A172 (cell line): Measurements from ENCODE around the gene ZNF444. TPM values are rescaled to one million over a fixed set of nuclear protein-coding genes. Genes with fewer than 3 reads are reported as not detected.
"Not testable (repeated sequence)": the region's sequence is repeated elsewhere in the genome, so short reads cannot be mapped to it uniquely, and the experiment has no call there.

Experiments used
- DNase-seq: peaks from one replicate; pipeline ENCODE4 v3.0.0-alpha.2; 2015; ENCODE audit warnings: low spot score
- total RNA-seq: library from RNA; depleted of rRNA; stranded (reverse); fragments of >200 nt; shearing (Covaris generic); gene quantifications from 2 replicates; pipeline ENCODE4 v1.2.3, GENCODE V29; 2014; rRNA removed

Gene ZNF444
- 27.5 and 29.4 TPM in 2 replicates for total RNA-seq

DNA sequence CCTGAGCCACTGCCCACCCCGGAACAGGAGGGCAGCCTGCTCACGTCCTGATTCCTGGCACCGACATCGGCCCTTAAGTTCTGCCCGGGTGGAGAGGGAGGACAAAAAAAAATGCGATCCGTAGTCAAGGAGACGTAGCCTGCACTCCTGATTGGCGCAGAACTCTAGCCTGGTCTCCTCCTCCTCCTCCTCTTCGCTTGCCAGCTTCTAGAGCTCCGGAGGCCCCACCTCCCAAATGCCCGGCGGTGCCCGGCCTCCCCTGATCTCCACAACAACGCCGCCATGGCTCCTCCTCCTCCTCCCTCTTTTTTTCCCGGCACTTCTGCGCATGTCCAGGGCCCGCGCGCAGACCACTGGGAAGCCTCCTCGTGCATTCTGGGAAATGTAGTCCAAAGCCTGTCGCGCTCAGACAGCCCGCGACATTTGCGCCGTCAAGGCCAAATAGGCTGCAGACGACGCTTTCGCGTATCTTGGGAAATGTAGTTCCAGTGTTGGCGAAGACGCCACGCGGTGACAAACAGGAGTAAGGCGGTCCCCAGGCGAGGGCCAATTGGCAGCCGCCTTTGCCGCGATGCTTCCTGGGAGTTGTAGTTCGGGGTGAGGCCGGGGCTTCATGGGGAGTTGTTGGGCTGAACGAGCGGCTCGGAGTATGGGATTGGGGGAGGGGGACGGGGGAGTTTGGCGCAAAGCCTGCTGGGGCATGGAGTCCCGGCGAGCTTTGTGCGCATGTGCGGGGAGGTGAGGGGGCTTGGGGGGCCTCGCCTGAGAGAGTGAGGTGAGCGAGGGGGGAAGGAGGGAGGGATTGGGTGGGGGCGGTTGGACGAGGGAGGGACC lies at the start of gene ZNF444:
Gene ZNF444 (plus strand): TSS at position 705 of the 834 bp plus-strand sequence. CDS start 5,625 bp downstream, outside the sequence.
- DNase-seq = peak; percentile 100

GRCh38 chr19:56091751-56092546 lies 49.1 kb upstream of the ZNF444 start:
- DNase-seq = no peak

- no peak for DNase-seq
Observed at GRCh38 chr19:56092685-56093631, 48.1 kb upstream of the ZNF444 start.

DNA sequence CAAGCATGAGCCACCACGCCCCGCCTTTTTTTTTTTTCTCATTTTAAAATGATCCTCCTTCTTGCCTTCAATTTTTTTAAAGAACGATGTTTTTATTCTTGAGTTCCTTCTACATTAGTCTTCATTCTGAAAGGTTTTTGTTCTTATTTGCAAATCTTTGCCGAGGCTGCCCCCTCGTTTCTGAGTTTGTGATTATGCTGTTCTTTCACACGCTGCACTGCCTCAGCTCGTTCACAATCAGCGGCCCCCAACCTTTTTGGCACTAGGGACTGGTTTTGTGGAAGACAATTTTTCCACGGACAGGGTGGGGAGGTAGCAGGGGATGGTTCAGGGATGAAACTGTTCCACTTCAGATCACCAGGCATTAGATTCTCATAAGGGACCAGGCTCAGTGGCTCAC lies 46.6 kb upstream of the ZNF444 start:
- DNase-seq = no peak

- no peak for DNase-seq
Observed at GRCh38 chr19:56096665-56097064, 44.4 kb upstream of the ZNF444 start.

- DNase-seq = no peak
Observed at GRCh38 chr19:56097306-56097705, 43.8 kb upstream of the ZNF444 start.

DNA sequence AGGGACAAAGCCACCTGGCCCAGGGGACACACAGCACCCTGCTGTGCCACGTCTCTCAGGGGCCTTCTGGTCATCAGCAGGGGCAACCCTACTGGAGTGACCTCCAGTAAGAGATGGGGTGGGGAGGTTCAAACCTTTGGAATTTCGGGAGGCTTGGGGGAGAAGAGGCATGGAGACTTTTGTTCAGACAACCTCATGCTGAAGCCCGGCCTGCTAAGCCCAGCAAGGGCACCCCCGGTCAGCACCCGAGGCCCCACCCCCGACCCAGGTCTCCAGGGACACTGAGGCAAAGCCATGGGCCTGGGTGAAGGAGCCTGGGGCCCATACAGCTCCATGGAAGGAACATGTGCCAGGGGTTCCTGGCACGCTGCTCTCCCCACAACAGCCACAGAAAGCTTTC lies 43.3 kb upstream of the ZNF444 start:
- no peak for DNase-seq

GRCh38 chr19:56098237-56098636 lies 42.9 kb upstream of the ZNF444 start:
- not testable (repeated sequence) for DNase-seq

DNA sequence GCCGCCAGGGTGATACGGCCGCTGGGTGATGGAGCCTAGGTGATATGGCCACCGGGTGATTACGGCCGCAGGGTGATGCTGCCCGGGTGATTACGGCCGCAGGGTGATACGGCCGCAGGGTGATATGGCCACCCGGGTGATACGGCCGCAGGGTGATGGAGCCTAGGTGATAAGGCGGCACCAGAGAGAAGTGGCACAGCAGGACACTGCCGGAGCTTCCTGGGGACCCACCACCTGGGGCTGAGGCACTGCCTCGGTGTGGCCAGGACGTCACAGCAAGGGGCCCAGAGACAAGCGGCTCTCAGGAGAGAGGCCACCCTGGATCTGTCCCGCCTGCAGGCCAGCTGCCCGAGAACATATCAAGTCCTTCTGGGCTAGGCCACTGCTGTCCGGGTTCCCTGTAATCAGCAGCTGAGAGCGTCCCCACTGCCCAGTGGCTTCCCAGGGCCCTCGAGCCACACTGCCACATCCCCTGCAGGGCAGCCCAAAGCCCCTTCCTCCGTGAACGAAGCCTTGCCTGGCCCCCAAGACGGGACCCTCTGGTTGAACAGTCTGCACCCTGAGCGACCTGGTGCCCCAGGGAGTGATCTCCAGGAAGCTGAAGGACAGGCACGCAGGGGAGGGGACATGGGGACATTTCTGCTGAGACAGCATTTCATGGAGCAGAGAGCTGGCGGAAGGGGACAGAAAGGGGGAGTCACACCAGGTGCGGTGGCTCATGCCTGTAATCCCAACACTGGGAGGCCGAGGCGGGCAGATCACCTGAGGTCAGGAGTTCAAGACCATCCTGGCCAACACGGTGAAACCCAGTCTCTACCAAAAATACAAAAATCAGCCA lies 42.1 kb upstream of the ZNF444 start:
- DNase-seq = no peak

DNA sequence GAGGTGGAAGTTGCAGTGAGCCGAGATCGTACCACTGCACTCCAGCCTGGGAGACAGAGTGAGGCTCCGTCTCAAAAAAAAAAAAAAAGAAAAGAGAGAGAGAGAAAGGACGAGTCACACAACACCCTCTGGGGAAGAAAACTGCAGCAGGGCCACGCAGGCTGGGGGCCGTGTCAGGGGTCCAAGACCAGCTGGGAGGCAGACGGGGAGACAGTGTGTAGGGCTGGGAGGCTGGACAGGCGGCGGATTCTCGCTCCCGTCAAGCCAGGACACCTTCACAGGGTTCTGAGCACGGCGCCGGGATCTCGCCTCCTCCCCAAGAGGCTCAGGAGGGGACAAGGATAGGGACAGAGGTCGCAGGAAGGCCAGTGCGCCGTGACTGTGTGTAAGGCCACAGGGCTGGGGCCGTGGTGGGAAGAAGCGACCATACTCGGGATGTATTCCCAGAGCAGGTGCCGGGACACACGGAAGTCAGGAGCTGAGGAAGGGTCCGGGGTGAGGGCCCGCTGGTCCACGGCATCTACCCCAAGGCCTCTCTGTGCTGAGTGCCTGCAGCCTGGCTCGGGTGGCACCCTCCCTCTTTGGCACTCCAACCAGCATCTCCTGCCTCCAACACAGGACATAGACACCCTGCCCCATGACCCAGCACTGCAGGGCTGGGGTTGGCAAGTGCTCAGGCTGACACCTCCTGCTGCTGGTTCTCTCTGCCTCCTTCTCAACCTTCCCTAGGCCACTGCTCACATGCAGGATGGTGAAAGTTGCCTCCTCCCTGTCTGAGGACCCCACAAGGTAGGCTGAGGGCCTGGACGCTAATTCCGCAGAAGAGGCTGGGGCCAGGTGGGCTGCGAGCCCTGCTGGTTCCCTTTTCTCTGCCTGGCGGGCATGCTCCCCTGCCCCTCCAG lies 41.2 kb upstream of the ZNF444 start:
- no peak for DNase-seq

DNA sequence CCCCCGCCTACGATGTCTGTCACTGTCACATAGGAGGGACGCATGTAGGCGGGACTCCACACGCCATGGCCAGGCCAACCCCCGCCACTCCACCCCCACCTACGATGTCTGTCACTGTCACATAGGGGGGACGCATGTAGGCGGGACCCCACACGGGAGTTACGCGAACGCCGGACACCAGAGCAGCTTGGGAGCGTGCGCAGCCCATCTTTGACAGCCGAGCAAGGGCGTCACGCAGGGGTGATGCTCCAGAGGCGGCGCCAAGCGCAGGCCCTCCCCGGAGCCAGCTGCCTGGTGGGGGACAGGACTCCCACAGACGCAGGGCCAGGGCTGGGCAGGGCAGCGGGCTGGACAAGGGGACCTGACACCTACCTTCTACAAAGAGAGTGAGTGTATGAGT lies 40.0 kb upstream of the ZNF444 start:
- DNase-seq = no peak

DNA sequence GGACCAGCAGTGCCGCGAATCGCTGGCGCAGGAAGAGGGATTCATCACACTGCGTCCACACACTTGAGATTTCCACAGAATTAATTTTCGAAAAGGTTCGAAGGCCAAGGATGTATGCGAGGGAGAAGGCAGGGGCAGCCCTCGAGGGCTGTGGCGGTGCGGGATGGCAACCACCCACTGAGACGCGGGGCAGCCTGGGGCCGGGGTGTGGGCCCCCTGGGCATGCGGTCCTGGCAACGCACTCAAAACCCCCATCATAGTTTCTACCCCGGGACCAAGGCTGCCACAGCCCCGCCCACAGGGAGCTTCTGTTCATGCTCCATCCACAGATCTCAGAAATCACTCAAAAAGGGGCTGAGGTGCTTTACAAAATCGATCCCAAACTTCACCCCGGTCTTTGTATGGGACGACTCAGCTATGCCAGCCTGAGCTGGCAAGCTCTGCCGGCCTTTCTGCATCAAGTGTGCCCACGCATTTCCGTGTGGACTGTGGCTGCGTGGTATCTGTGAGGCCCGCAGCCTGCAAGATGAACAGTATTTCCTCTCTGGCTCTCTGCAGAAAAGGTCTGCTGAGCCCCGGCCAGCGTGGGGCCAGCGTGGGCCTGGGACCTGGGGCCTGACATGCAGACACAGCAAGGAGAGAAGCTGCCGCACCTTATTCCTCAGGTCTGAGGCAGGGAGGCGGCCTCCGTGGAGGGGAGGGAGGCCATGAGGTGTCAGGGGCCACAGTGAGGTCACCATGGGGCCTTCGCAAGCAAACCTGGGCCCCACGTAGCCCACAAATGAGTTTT lies 39.1 kb upstream of the ZNF444 start:
- DNase-seq = no peak

DNA sequence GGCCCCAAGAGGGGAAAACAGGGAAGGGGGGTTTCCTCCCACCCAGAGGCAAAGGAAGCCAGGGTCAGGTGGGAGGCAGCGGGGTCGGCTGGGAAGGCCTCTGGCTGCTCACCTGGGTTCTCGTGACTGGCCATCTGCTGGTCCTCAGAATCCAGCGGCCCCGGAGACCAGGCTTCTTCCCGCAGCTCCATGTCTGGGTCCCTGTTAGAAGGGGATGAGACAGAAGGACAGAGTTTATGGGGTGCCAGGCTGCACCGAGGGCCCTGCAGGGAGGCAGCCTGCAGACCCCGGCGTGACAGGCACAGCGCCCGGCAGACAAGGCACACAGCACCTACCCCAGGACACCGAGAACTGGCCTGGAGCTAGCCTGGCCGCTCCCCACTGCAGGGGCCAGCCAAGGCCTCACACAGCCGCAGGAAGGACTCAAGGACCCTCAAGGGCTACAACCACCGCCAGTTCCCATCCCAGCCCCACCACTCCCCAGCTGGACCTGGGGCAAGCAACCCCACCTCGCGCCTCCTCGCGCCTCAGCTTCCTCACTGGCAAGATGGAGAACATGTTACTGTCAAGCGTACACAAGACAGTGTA lies 38.0 kb upstream of the ZNF444 start:
- DNase-seq = no peak

GRCh38 chr19:56104423-56104822 lies 36.7 kb upstream of the ZNF444 start:
- no peak for DNase-seq

DNA sequence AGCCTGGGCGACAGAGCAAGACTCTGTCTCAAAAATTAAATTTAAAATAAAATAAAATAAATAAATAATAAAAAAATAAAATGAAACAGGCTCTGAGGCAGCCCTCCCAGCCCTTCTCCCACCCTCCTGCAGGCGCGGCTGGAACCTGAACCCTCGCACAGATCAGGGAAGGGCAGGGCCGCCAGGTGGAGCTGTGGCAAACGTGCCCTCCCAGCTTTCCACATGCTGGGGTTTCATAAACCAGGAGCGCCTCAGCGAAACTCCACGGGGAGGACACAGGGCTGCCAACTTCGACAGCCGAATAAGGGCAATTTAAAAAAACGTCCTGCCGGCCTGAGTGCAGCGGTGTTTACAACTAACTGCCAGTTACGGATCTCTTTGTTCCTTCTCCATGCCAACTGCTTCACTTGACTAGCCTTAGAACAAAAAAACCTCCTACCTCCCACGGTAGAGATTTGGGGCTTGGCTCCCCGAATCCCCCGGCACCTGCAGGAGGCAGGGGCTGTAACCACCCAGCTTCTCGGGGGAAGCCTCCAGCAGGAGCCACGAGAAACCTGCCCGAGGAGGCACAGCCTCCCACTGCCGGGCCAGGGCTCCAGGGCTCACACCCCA lies 35.9 kb upstream of the ZNF444 start:
- no peak for DNase-seq

DNA sequence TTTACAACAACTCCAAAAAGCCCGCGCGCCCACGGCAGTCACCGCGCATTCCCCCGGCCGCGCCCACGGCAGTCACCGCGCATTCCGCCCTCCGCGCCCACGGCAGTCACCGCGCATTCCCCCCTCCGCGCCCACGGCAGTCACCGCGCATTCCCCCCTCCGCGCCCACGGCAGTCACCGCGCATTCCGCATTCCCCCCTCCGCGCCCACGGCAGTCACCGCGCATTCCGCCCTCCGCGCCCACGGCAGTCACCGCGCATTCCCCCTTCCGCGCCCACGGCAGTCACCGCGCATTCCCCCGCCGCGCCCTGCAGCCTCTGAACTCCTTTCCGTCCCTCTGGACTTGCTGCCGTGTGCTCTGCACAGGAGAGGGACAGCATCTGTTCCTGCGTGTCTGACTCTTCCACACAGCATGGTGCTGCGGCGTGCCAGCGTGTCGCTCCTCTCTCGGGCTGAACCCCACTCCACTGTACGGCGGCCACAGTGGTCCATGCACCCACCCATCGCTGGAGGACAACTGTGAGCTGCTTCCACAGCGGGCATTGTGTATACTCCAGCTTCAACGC lies 35.2 kb upstream of the ZNF444 start:
- DNase-seq = not testable (repeated sequence)

DNA sequence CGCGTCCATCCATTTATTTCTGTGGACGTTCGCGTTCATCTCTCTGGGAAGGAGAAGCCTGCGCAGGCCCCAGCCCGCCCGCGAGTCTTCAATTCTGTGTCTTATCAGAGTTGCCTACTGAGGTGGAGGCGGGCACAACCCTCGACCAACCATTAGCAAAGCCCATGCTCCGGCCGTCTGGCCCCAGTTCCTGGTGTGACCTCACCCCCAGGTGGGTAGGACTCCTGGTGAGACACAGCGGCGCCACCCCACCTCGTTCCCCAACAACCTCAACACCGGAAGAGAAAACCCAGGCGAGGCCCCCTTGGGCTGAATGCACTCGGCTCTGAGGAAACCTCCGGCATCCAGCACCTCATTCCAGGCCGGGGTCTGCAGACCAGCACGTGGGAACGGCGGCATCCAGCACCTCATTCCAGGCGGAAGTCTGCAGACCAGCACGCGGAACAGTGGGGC lies 34.7 kb upstream of the ZNF444 start:
- no peak for DNase-seq

- DNase-seq = no peak
Observed at GRCh38 chr19:56106993-56107392, 34.1 kb upstream of the ZNF444 start.
